Measurements from ENCODE around the gene SNX13. TPM values are rescaled to one million over a fixed set of nuclear protein-coding genes. Genes with fewer than 3 reads are reported as not detected.
"Not testable (repeated sequence)": the region's sequence is repeated elsewhere in the genome, so short reads cannot be mapped to it uniquely, and the experiment has no call there.

SNX13 gene
- total RNA-seq, 1 experiment from 2014 or later = 42.7 TPM

DNA sequence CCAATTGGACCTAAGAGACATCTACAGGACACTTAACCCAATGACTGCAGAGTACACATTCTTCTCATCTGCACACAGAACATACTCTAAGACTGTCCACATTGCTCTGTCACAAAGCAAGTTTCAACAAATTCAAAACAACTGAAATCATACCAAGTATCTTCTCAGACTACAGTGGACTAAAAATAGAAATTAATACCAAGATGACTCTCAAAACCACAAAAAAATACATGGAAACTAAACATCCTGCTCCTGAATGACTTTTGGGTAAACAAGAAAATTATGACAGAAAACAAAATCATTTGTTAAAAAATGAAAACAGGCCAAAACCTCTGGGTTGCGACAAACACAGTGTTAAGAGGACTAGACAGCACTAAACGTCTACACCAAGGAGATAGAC, 24.5 kb downstream of the SNX13 start:
- DNase-seq (ENCODE audit: extremely low read depth, low read depth) = no peak

DNA sequence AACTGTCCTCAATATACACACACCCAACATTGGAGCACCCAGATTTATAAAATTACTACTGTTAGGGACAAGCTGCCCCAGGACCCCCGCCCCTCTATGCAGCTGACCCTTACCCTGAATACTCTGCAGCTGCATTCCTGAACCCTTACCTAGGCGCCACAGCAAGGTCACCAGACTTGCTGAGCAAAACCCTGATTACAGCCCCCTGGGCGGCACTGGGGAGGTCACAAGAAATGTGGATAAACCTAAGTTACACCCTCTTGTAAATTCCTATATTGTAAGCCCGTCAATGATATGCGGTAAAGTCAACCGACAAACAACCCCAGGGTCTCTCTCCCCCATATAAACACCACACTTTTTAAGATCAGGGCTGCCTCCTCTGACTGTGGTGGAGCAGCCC, 25.1 kb downstream of the SNX13 start:
- DNase-seq (ENCODE audit: extremely low read depth, low read depth) = no peak

DNA sequence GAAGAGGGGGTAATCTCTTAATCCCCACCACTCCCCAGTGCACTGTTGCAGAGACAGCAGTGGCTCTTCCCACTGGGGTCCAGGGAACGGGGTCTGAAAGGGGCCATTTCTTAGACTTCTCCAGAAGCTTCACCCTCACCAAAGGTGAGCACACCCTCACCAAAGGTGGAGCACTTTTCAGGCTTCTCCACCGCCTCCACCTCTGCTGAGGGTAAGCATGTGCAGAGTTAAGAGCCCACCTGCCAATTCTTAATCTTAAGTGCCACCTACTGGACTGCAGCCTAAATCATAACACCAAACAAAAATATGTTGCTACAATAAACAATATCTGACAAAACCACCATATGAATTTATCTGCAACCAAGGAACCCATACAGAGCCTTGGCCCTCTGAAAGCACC, 27.0 kb downstream of the SNX13 start:
- no peak for DNase-seq (ENCODE audit: extremely low read depth, low read depth)

DNA sequence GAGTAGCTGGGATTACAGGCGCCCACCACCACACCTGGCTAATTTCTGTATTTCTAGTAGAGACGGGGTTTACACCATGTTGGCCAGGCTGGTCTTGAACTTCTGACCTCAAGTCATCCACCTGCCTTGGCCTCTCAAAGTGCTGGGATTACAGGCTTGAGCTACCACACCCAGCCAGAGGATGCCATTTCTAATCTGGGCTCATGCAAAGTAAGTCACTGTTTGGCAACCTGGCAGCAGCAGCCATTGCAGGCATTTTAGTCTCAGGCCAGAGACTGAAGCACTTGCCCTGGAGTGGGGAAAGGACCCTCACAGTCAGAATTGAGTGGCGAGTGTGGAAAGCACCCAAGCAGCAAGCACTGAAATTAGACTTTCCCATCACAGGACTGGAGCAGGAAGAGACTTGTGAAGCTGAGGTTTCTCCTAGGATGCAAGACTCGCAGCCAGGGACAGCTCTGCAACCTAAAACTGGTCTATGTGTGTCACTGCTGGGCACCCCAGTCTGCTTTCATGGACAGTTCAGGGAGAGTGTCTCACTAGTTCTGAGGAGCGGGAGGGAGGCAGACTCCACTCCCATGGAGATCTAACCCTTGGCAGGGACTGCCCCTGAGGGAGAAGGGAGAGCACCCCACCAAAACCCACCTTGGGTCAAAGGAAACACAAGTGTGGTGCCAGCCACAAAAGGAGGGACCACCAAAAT, 27.6 kb downstream of the SNX13 start:
- no peak for DNase-seq (ENCODE audit: extremely low read depth, low read depth)

DNA sequence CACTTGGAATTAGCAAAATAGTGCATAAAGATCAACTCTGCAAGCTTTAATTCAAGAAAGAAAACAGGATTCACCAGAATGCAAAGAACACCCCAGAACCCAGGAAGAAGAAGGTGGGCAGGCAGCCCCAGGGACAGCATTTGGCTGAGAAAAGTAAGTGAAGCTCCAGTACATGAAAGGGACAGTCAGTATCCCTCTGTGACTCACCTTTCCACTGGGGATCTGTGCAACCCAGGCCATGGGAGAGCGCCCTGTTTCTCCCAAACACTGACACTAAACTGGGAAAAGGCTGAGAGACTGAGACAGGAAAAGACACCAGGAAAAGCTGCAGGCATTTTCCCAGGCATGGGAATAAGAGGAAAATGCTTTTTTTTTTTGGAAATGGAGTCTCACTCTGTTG, 28.2 kb downstream of the SNX13 start:
- no peak for DNase-seq (ENCODE audit: extremely low read depth, low read depth)

DNA sequence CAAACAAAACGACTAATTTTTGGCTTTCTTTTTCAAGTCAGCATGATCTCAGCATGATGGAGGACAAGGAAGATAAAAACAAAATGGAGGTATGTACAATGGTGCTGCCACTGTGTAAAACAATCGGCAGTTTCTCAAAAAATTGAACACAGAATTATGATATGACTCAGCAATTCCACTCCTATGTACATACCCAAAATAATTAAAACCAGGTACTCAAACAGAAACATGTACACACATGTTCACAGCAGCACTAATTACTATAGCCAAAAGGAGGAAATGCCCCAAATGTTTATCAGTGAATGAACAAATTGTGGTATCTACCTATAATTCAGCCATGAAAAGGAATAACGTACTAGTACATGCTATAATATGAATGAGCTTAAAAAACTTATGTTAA, 29.9 kb downstream of the SNX13 start:
- DNase-seq (ENCODE audit: extremely low read depth, low read depth) = no peak

DNA sequence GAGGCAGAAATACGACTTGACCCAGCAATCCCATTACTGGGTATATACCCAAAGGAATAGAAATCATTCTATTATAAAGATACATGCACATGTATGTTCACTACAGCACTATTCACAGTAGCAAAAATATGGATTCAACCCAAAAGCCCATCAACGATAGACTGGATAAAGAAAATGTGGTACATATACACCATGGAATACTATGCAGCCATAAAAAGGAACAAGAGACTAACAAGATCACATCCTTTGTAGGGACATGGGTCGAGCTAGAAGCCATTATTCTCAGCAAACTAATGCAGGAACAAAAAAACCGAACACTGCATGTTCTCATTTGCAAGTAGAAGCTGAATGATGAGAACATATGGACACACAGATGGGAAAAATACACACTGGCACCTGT, 31.0 kb downstream of the SNX13 start:
- not testable (repeated sequence) for DNase-seq (ENCODE audit: extremely low read depth, low read depth)

DNA sequence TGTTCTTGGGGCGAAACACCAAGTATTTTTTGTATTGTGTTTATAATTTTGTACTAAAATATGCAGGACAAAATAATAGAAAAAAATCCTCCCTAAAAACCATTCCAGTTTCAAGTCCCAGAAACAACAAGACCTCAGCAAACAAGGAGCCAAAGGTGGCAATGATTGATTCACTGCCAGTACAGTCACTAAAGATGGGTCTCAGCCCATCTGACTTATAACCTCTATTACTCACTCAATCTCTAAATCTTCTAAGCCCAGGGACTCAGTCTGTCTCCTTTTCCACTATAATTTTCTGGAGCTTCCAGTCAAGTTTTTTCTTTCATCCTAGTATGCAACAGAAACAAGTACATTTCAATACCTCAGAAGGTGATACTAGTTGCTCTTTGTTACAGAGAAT, 33.3 kb downstream of the SNX13 start:
- DNase-seq (ENCODE audit: extremely low read depth, low read depth) = no peak

DNA sequence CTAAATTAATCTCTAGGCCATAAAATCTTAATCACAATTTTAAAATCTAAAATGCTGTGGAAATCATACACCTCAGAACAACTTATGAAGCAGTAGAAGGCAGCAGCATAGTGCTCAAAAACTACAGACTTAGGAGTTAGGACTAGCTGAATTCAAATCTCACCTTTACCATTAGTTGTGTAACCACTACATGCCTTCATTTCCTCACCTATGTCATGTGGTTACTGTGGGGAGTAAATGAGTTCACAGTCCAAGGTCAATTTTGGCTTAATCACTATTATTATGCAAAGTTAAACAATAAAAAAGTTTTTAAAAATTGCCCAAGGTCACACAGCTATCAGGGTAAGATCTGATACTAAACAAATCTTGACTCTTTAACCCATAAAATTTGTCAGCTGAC, 37.0 kb downstream of the SNX13 start:
- no peak for DNase-seq (ENCODE audit: extremely low read depth, low read depth)

DNA sequence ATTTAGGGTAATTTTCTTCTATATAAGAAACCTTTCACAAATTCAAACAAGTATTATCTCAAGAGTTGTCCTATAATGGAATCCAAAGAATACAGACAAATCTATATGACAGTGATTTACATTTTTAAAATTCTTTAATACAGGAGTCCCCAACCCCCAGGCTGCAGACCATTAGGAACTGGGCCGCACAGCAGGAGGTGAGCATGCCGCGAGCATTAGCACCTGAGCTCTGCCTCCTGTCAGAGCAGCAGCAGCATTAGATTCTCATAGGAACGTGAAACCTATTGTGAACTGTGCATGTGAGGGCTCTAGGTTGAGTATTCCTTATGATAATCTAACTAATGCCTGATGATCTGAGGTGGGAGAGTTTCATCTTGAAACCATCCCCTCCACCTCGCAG, 37.7 kb downstream of the SNX13 start:
- DNase-seq (ENCODE audit: extremely low read depth, low read depth) = no peak

DNA sequence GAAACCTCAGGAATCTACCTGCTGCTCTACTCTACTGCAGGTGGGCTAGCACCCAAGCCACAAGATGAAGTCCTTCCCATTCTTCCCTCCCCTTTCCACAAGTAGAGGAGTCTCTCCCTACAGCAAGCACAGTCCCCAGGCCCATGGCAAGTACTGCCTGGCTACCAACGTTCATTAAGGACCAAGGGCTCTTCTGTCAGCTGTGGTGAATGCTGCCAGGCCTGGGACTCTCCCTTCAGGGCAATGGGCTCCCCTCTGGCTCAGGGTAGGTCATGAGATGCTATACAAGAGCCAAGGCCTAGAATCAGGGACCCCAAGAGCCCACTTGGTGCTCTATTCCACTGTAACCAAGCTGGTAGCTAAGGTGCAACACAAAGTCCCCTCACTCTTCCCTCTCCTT, 39.8 kb downstream of the SNX13 start:
- DNase-seq (ENCODE audit: extremely low read depth, low read depth) = no peak

DNA sequence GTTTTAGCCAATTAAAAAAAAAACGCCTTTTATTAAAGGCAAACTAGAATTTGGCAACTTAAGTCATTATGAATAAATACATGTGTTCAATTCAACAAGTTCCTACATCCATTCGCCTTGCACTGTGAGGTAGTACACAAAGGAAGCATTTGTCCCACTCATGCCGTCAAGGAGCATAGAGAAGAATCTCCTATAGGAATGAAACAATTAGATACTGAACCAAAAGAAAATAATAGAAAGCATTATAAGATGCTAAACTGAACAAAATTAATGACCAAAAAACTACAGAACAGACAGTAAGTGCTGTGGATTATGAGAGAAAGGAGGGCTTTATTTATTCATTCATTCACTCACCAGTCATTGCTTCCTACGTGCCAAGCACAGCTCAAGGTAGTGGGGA, 42.2 kb downstream of the SNX13 start:
- no peak for DNase-seq (ENCODE audit: extremely low read depth, low read depth)

DNA sequence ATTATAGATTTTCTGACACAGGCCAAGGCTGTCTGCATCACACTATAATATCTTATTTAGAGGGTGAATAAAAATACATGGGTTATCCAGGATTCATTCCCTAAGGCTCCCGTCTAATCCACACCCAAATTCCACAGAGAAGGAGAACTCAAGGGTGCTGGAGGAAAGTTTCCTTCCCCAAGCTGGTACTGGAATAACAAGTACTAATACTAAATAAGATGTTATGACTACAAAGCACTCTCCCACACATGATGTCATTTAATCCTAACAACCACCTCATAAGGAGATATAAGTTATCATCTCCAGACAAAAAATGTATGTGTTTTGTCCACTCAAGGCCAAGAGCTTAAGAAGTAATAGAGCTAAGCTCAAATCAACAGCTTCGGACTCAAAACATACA, 53.0 kb downstream of the SNX13 start:
- DNase-seq (ENCODE audit: extremely low read depth, low read depth) = no peak

DNA sequence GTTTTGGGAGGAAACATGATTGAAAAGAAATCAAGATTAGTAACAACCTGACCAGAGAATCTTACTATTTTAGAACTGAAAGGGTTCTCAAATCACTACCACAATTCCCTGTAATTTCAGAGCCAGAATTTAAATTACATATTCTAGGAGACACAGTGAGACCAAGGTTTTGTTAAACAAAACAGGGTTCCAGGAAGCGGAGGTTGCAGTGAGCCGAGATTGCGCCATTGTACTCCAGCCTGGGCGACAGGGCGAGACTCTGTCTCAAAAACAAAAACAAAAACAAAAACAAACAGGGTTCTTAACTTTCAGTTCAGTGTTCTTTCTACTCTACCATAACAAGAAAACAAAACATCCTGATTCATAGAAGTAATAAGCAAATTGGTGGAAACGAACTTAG, 57.6 kb downstream of the SNX13 start:
- no peak for DNase-seq (ENCODE audit: extremely low read depth, low read depth)

DNA sequence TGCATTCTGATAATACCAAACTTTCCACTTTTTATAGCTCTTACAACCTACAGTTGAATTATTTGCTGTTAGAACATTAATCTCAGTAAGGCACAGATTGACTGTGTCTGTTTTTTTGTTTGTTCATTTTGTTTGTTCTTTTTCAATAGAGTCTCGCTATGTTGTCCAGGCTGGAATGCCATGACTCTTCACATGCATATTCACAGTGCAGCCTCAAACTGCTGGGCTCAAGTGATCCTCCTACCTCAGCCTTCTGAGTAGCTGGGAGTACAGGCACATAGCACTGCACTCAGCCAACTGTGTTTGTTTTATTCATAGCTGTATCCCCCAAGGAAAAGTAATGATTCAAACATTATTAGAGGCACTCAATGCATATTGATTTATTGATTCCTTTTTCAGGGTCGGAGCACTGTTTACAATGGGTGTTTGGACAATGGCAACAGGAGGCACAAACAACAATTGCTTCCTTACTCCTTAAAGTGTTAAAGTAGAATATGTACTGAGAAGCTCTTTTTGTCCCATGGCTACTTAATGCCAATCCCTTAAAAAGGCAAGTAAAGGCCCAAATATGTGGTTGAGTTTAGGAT, 61.1 kb downstream of the SNX13 start:
- DNase-seq (ENCODE audit: extremely low read depth, low read depth) = no peak

DNA sequence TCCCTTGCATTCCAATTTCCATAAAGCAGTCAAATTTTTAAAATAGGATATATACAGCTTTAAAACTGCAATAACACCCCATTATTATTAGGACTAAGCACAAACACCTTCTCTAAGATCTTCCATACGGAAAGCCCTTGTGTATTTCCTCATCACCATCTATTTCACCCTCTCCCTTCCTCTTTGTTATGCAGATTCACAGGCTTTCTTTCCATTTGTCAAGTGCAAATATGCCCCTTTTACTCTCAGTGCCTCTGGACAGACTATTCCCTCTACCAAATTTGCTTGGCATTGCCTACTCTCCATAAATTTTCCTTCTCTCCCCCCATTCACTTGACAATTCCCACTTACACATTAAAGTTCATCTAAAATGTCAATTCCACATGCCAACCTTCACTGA, 61.7 kb downstream of the SNX13 start:
- DNase-seq (ENCODE audit: extremely low read depth, low read depth) = no peak

DNA sequence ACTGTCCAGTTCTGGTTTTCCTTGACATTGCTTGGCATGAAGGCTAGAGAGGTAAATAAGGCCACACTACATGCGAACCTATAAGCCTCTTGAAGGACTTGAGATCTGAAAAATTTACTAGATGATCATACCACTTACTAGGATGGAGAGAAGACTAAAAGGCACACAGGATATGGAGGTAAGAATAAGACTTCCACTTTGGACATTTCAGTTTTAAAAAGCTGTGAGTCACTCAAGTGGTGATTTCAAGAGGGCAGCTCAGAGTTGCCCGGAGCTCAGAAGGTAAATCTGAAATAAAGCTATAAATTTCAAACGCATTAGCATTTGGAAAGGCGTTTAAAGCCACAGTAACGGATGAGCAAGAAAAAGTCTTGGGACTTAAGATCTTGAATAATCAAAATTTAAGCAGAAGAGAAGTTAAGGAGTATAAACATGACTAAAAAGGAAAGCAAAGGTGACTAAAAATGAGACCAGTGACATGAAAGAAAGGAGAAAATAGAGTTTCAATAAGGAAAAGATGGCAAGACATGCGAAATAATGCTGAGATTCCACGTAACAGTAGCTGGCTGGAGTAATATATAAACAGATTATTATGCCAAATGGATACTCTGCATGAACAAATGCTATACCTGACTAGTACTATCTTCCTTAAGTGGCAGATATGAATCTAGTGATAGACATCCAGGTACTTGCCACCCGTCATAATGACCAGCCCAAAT, 68.3 kb downstream of the SNX13 start:
- no peak for DNase-seq (ENCODE audit: extremely low read depth, low read depth)

DNA sequence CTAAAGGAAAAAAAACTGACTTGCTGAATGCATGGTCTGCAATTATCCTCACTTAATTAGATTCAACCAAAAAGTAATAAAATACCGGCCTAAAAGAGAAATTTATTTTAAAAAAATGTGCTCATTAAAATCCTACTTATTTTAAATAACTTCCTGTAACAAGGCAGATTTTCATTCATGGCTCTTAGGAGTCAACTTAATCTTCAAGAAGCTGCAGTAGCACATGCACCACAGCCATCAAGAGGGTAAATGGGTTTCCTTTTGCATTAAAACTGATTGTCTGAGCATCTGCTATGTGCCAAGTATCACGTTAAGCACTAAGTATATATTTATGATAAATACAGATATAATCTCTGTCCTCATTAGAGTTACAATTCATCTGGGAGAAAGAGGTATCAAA, 69.9 kb downstream of the SNX13 start:
- DNase-seq (ENCODE audit: extremely low read depth, low read depth) = no peak

DNA sequence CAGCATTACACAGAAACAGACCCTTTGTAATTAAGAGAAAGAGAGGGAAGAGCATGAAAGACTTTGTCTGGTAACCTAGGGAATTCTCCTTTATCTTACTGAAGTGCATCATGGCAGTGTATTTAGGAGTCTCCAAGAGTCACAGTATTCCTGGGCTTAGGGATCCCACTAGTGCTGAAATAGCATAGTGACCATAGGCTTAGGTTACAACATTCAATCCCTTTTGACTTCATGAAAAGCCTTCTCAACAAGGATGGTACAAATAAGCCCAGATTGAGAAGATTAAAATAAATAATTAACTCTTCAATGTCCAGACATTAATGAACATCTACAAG, 76.5 kb downstream of the SNX13 start:
- no peak for DNase-seq (ENCODE audit: extremely low read depth, low read depth)

DNA sequence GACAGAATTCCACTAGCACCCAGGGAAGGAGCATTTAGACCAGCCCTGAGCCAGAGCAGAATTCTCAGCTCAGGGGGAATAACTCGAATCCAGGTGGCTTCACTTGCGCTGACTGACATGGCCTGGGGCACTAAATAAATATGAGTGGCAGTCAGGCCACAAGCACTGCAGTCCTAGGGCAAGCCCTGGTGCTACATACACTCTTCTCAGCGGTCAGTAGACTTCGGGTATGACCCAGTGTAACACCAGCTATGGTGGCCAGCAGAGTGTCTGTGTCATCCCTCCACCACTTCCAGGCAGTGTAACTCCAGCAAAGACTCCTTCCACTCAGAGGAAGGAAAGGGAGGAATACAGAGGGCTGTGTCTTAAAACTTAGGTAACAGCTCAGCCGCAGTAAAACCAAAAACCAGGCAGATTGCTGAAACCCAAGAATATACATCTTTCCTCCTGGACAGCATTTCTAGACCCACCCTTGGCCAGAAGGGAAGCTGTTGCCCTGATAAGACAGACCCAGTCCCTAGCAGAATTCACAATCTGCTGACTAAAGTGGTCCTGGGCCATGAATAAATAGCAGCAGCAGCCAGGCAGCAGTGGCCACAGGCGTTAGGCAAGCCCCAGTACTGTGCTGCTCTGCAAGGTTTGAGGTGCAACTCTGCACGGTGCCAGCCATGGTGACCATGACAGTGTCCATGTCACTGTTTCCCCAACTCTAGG, 77.0 kb downstream of the SNX13 start:
- DNase-seq (ENCODE audit: extremely low read depth, low read depth) = no peak

DNA sequence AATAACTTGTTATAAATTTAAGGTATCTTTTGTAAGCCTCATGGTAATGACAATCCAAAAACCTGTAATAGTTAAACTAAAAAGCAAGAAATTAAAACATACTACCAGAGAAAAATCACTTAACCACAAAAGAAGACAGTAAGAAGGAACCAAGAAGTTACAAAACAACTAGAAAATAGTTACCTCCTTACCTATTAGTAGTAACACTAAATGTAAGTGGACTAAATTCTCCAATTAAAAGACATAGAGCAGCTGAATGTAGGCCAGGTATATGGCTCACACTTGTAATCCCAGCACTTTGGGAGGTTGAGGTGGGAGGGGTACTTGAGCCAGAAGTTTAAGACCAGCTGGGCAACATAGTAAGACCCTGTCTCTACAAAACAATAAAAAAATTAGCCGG, 84.0 kb downstream of the SNX13 start:
- no peak for DNase-seq (ENCODE audit: extremely low read depth, low read depth)

DNA sequence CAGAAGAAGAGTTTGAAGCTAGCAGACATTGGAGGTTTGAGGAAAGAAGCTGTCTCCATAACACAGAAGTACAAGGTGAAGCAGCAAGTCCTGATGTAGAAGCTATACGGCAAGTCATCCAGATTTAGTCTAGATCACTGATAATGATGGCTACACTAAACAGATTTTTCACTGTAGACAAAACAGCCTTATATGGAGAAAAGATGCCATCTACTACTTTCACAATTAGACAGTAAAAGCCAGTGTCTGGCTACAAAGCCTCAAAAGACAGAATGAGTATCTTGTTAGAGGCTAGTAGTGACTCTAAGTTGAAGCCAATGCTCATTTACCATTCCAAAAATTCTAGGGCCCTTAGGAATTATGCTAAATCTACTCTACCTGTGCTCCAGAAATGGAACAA, 85.1 kb downstream of the SNX13 start:
- no peak for DNase-seq (ENCODE audit: extremely low read depth, low read depth)

Measured in NCI-H460 (cell line).